DOHH2 (cell line): ENCODE data around the gene NAT9.

Experiments used
- EZH2phosphoT487 ChIP-seq: fragments of 200-600 bp; sonication (generic); IDR thresholded peaks from 2 replicates; pipeline ENCODE4 v1.6.1; 2017; ENCODE audit warnings: borderline replicate concordance, mild to moderate bottlenecking, antibody characterized with exemption, low read length, moderate library complexity, mixed read lengths
- TF ChIP-seq, protein P1 (sequence below): fragments of 200-600 bp; sonication (generic); IDR thresholded peaks from one replicate; pipeline ENCODE4 v1.5.1; 2014; ENCODE audit warnings: antibody characterized with exemption, mild to moderate bottlenecking, low read depth, low read length; ENCODE audit not compliant: poor library complexity, severe bottlenecking

DNA sequence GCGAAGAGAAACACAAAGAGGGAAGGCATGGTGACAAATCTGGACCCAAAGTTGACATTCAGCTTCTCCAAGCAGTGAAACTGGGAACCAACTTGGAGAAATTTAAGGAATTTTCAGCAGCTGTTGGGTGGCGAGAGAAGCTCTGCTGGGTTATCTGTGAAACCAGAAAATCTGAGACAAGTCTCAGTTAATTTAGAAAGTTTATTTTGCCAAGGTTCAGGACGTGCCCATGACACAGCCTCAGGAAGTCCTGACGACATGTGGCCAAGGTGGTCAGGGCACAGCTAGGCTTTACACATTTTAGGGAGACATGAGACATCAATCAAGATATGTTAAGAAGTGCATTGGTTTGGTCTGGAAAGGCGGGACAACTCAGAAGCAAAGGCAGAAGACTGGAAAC, 52.3 kb downstream of the NAT9 start:
- no peak for TF ChIP-seq EZH2phosphoT487
- TF ChIP-seq, protein P1, sequence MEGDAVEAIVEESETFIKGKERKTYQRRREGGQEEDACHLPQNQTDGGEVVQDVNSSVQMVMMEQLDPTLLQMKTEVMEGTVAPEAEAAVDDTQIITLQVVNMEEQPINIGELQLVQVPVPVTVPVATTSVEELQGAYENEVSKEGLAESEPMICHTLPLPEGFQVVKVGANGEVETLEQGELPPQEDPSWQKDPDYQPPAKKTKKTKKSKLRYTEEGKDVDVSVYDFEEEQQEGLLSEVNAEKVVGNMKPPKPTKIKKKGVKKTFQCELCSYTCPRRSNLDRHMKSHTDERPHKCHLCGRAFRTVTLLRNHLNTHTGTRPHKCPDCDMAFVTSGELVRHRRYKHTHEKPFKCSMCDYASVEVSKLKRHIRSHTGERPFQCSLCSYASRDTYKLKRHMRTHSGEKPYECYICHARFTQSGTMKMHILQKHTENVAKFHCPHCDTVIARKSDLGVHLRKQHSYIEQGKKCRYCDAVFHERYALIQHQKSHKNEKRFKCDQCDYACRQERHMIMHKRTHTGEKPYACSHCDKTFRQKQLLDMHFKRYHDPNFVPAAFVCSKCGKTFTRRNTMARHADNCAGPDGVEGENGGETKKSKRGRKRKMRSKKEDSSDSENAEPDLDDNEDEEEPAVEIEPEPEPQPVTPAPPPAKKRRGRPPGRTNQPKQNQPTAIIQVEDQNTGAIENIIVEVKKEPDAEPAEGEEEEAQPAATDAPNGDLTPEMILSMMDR: no peak
